DND-41 (cell line): Measurements from ENCODE around the gene PVALEF.

Source experiments
- ATAC-seq: fragments of 200-7000 bp; cut with Tn5 transposase; 3 replicates; pipeline ENCODE4 v1.9.1; 2021; ENCODE audit warnings: low read depth; ENCODE audit not compliant: insufficient read depth
- DNase-seq: peaks from one replicate; pipeline ENCODE4 v3.0.0-alpha.2; 2020
- H2AFZ ChIP-seq: 2 replicates; pipeline ENCODE4 v1.6.0; 2012; ENCODE audit warnings: low read depth, low read length
- H3K27ac ChIP-seq: 2 replicates; pipeline ENCODE4 v1.5.1; 2012; ENCODE audit warnings: low read length, inconsistent platforms
- H3K27me3 ChIP-seq: fragments of 200-600 bp; sonication (generic); 2 replicates; pipeline ENCODE4 v1.6.0; 2012; ENCODE audit warnings: low read length, mild to moderate bottlenecking, inconsistent platforms; ENCODE audit not compliant: insufficient read depth, poor library complexity
- H3K36me3 ChIP-seq: 2 replicates; pipeline ENCODE4 v1.5.1; 2012; ENCODE audit warnings: low read length, inconsistent platforms; ENCODE audit not compliant: insufficient read depth
- H3K4me1 ChIP-seq: 2 replicates; pipeline ENCODE4 v1.5.1; 2012; ENCODE audit warnings: mild to moderate bottlenecking, low read length; ENCODE audit not compliant: insufficient read depth
- H3K4me2 ChIP-seq: 2 replicates; pipeline ENCODE4 v1.6.0; 2012; ENCODE audit warnings: mild to moderate bottlenecking, moderate library complexity, low read length, inconsistent platforms; ENCODE audit not compliant: insufficient read depth
- H3K4me3 ChIP-seq, 2 experiments: fragments of 200-600 bp in 1 of 2; shearing (Covaris generic) in 1 of 2; 2 replicates each; pipeline ENCODE4 v1.5.1; 2012 to 2016; ENCODE audit warnings: inconsistent platforms in 2 of 2, low read length in 2 of 2, mild to moderate bottlenecking in 2 of 2, low read depth in 1 of 2, moderate library complexity in 1 of 2
- H3K79me2 ChIP-seq: 2 replicates; pipeline ENCODE4 v1.6.0; 2012; ENCODE audit warnings: low read length, inconsistent platforms; ENCODE audit not compliant: insufficient read depth
- H3K9ac ChIP-seq: 2 replicates; pipeline ENCODE4 v1.6.0; 2012; ENCODE audit warnings: low read depth, mild to moderate bottlenecking, inconsistent platforms, low read length, moderate library complexity
- H3K9me3 ChIP-seq: 2 replicates; pipeline ENCODE4 v1.5.1; 2012; ENCODE audit warnings: low read length, moderate library complexity, mild to moderate bottlenecking, inconsistent platforms; ENCODE audit not compliant: insufficient read depth, severe bottlenecking
- H4K20me1 ChIP-seq: 2 replicates; pipeline ENCODE4 v1.6.0; 2012; ENCODE audit warnings: low read length; ENCODE audit not compliant: insufficient read depth
- CTCF ChIP-seq: IDR thresholded peaks from 2 replicates; pipeline ENCODE4 v1.5.1; 2012; ENCODE audit warnings: borderline replicate concordance, low read length, moderate library complexity, mild to moderate bottlenecking; ENCODE audit not compliant: poor library complexity, severe bottlenecking; ENCODE audit errors: extremely low read depth
- EZH2 ChIP-seq: IDR thresholded peaks from 3 replicates; pipeline ENCODE4 v1.6.1; 2012; ENCODE audit warnings: borderline replicate concordance, low read depth, mild to moderate bottlenecking, moderate library complexity, low read length, inconsistent platforms; ENCODE audit not compliant: severe bottlenecking

PVALEF gene

GRCh38 chr17:81228834-81229665, 63.7 kb downstream of the PVALEF start:
- no peak overlapping the region for H2AFZ ChIP-seq
- H3K36me3 ChIP-seq, result peaks cover 53% of the 10 kb centered on the region
- H3K27me3 ChIP-seq, result no peaks in the 10 kb centered on the region

GRCh38 chr17:81229666-81229920, 64.3 kb downstream of the PVALEF start:
- Histone ChIP-seq H4K20me1 (peaks cover 12% of the 10 kb centered on the region), H3K4me2 (no peak overlapping the region), H3K4me1 (no peaks in the 10 kb centered on the region), H3K9ac (no peak overlapping the region), H3K4me3 (no peak overlapping the region), H3K36me3 (peaks cover 54% of the 10 kb centered on the region), H3K27me3 (no peaks in the 10 kb centered on the region), H2AFZ (no peak overlapping the region), H3K79me2 (no peaks in the 10 kb centered on the region), H3K9me3 (no peaks in the 10 kb centered on the region), H3K27ac (no peak overlapping the region)
- ATAC-seq (no peak), DNase-seq (no peak)
- TF ChIP-seq EZH2, result no peak
- TF ChIP-seq CTCF, result no peak

More at GRCh38 chr17:81228834-81229665, 63.7 kb downstream of the PVALEF start:
- Histone ChIP-seq H3K9me3 (no peaks in the 10 kb centered on the region), H3K27ac (no peak overlapping the region), H3K9ac (no peak overlapping the region), H3K79me2 (no peaks in the 10 kb centered on the region), H3K4me1 (no peaks in the 10 kb centered on the region), H3K4me2 (no peak overlapping the region), H4K20me1 (peaks cover 7% of the 10 kb centered on the region), H3K4me3 (no peak overlapping the region)
- DNase-seq, result no peak
- ATAC-seq, result no peak
- no peak for TF ChIP-seq EZH2
- TF ChIP-seq CTCF, result no peak

GRCh38 chr17:81230043-81230820, 64.9 kb downstream of the PVALEF start:
- no peak for DNase-seq
- Histone ChIP-seq H3K36me3 (peaks cover 54% of the 10 kb centered on the region), H3K27me3 (no peaks in the 10 kb centered on the region), H3K4me1 (no peaks in the 10 kb centered on the region), H3K4me3 (no peak overlapping the region), H2AFZ (no peak overlapping the region), H3K79me2 (peaks cover 4% of the 10 kb centered on the region), H3K9me3 (no peaks in the 10 kb centered on the region), H3K9ac (no peak overlapping the region), H3K27ac (no peak overlapping the region), H3K4me2 (no peak overlapping the region), H4K20me1 (peaks cover 13% of the 10 kb centered on the region)
- no peak for TF ChIP-seq EZH2
- TF ChIP-seq CTCF, result peak; percentile 58
- ATAC-seq, result no peak
